H1 (cell line): ENCODE data around the gene ST6GALNAC3. TPM values are rescaled to one million over a fixed set of nuclear protein-coding genes. Genes with fewer than 3 reads are reported as not detected.

Experiments
- CTCF ChIA-PET: fragments of 300-600 bp; sonication (Branson Sonifier 250); formaldehyde crosslinking; loops from one replicate; lab custom pipeline; 2021; ENCODE audit not compliant: partially characterized antibody; lab: Charles Lee
- POLR2A ChIA-PET: fragments of 300-600 bp; sonication (Branson Sonifier 250); formaldehyde crosslinking; loops from one replicate; lab custom pipeline; 2021; ENCODE audit warnings: inconsistent platforms; ENCODE audit not compliant: partially characterized antibody; lab: Charles Lee
- DNase-seq, 2 experiments: peaks; one replicate each; pipeline versions ENCODE4 v3.0.0 to v3.0.0-alpha.2; 2010 to 2022; ENCODE audit warnings: low spot score in 2 of 2, low read depth in 1 of 2, mixed read lengths in 1 of 2
- FAIRE-seq: peaks from 2 replicates; lab custom pipeline; 2011; peaks lifted over from hg19 to GRCh38; lab: Jason Lieb, UNC
- H2AFZ ChIP-seq: 2 replicates; pipeline ENCODE4 v1.8.1; 2012; ENCODE audit warnings: low read length, inconsistent platforms
- H2AK5ac ChIP-seq: 2 replicates; pipeline ENCODE4 v1.6.1; 2013; ENCODE audit warnings: low read depth, low read length
- H2BK120ac ChIP-seq: replicated peaks from 2 replicates; pipeline ENCODE3; 2013; ENCODE audit warnings: low read depth, low read length, inconsistent platforms
- H2BK12ac ChIP-seq: 2 replicates; pipeline ENCODE4 v1.6.1; 2013; ENCODE audit warnings: low read depth, low read length
- H2BK15ac ChIP-seq: 2 replicates; pipeline ENCODE4 v1.6.1; 2013; ENCODE audit warnings: low read length
- H2BK20ac ChIP-seq: 2 replicates; pipeline ENCODE4 v1.6.1; 2013; ENCODE audit warnings: low read length
- H2BK5ac ChIP-seq: 2 replicates; pipeline ENCODE4 v1.6.1; 2013; ENCODE audit warnings: low read depth, low read length
- H3K14ac ChIP-seq: 2 replicates; pipeline ENCODE4 v1.6.1; 2013; ENCODE audit warnings: inconsistent platforms; ENCODE audit not compliant: insufficient read length
- H3K18ac ChIP-seq: 2 replicates; pipeline ENCODE4 v1.6.1; 2013; ENCODE audit warnings: low read length; ENCODE audit errors: extremely low read depth
- H3K23ac ChIP-seq: 2 replicates; pipeline ENCODE4 v1.6.1; 2013; ENCODE audit warnings: inconsistent platforms; ENCODE audit not compliant: insufficient read length
- H3K23me2 ChIP-seq: 2 replicates; pipeline ENCODE4 v1.6.1; 2013; ENCODE audit warnings: low read depth, low read length
- H3K27ac ChIP-seq: 2 replicates; pipeline ENCODE4 v1.6.1; 2011; ENCODE audit warnings: low read depth, low read length, inconsistent platforms
- H3K27me3 ChIP-seq, 4 experiments: replicated peaks in 1 of 4; 1 replicate in 1 of 4; 2 replicates in 3 of 4; pipeline versions ENCODE4 v1.6.1 to v1.8.1; 2011 to 2013; ENCODE audit warnings: low read length in 3 of 4, mild to moderate bottlenecking in 3 of 4, inconsistent platforms in 2 of 4, mixed read lengths in 2 of 4, moderate library complexity in 1 of 4; ENCODE audit not compliant: control insufficient read depth in 3 of 4, insufficient read depth in 3 of 4; ENCODE audit errors: extremely low read depth in 1 of 4
- H3K36me3 ChIP-seq, 4 experiments: 2 replicates each; pipeline versions ENCODE4 v1.6.1 to v1.8.1; 2011 to 2013; ENCODE audit warnings: mild to moderate bottlenecking in 4 of 4, low read length in 3 of 4, moderate library complexity in 2 of 4, control low read depth in 1 of 4, inconsistent platforms in 1 of 4; ENCODE audit not compliant: insufficient read depth in 4 of 4, control insufficient read depth in 2 of 4
- H3K4ac ChIP-seq: replicated peaks from 2 replicates; pipeline ENCODE3; 2013; ENCODE audit warnings: low read length, low read depth, mixed read lengths, inconsistent platforms; ENCODE audit not compliant: insufficient read length
- H3K4me1 ChIP-seq, 4 experiments: replicated peaks in 1 of 4; 1 replicate in 1 of 4; 2 replicates in 3 of 4; pipeline versions ENCODE4 v1.6.1 to v1.8.1; 2011 to 2013; ENCODE audit warnings: low read length in 3 of 4, inconsistent platforms in 2 of 4, mixed read lengths in 1 of 4; ENCODE audit not compliant: insufficient read depth in 4 of 4, control insufficient read depth in 3 of 4
- H3K4me2 ChIP-seq, 2 experiments: 2 replicates each; pipeline versions ENCODE4 v1.6.1 to v1.8.1; 2011 to 2013; ENCODE audit warnings: low read depth in 2 of 2, low read length in 2 of 2, control low read depth in 1 of 2, inconsistent platforms in 1 of 2, mild to moderate bottlenecking in 1 of 2; ENCODE audit not compliant: insufficient read depth in 1 of 2
- H3K4me3 ChIP-seq, 4 experiments: fragments of 200-600, 300-600 bp in 1 of 4; sonication (generic), shearing (Covaris generic), sonication (Bioruptor Twin) in 1 of 4; 2 replicates each; pipeline versions ENCODE4 v1.5.1 to v1.8.1; 2011 to 2016; ENCODE audit warnings: low read length in 4 of 4, low read depth in 3 of 4, control low read depth in 2 of 4, inconsistent platforms in 2 of 4, mild to moderate bottlenecking in 2 of 4, mixed read lengths in 1 of 4, moderate library complexity in 1 of 4; ENCODE audit not compliant: insufficient read depth in 2 of 4; ENCODE audit errors: extremely low read depth in 1 of 4
- H3K56ac ChIP-seq: replicated peaks from 2 replicates; pipeline ENCODE3; 2013; ENCODE audit warnings: low read depth, mild to moderate bottlenecking, mixed read lengths, low read length, inconsistent platforms; ENCODE audit not compliant: insufficient read length
- H3K79me1 ChIP-seq: 2 replicates; pipeline ENCODE4 v1.6.1; 2013; ENCODE audit warnings: low read depth, low read length, control low read depth
- H3K79me2 ChIP-seq, 2 experiments: 2 replicates each; pipeline versions ENCODE4 v1.6.1 to v1.8.1; 2012 to 2013; ENCODE audit warnings: low read length in 2 of 2, mild to moderate bottlenecking in 2 of 2, inconsistent platforms in 1 of 2; ENCODE audit not compliant: insufficient read depth in 2 of 2, control insufficient read depth in 1 of 2
- H3K9ac ChIP-seq, 4 experiments: replicated peaks in 1 of 4; 1 replicate in 1 of 4; 2 replicates in 3 of 4; pipeline versions ENCODE4 v1.6.1 to v1.8.1; 2011 to 2013; ENCODE audit warnings: low read depth in 3 of 4, low read length in 3 of 4, control low read depth in 2 of 4, mild to moderate bottlenecking in 2 of 4, moderate library complexity in 2 of 4, inconsistent platforms in 1 of 4; ENCODE audit errors: extremely low read depth in 1 of 4
- H3K9me3 ChIP-seq, 2 experiments: 2 replicates each; pipeline versions ENCODE4 v1.6.1 to v1.8.1; 2012 to 2013; ENCODE audit warnings: mild to moderate bottlenecking in 2 of 2, moderate library complexity in 2 of 2, control low read depth in 1 of 2, inconsistent platforms in 1 of 2, low read depth in 1 of 2, low read length in 1 of 2, mixed read lengths in 1 of 2; ENCODE audit not compliant: insufficient read depth in 2 of 2
- H4K20me1 ChIP-seq, 2 experiments: replicated peaks in 1 of 2; 2 replicates each; pipeline versions ENCODE3 to v1.8.1; 2011 to 2013; ENCODE audit warnings: inconsistent platforms in 2 of 2, low read length in 2 of 2, mild to moderate bottlenecking in 1 of 2; ENCODE audit not compliant: insufficient read depth in 2 of 2, control insufficient read depth in 1 of 2
- H4K5ac ChIP-seq: 2 replicates; pipeline ENCODE4 v1.6.1; 2013; ENCODE audit warnings: low read length, low read depth, mixed read lengths, inconsistent platforms; ENCODE audit not compliant: insufficient read length
- H4K8ac ChIP-seq: 2 replicates; pipeline ENCODE4 v1.8.0; 2013; ENCODE audit warnings: mild to moderate bottlenecking, moderate library complexity, low read length, inconsistent platforms; ENCODE audit not compliant: insufficient read depth; ENCODE audit errors: extremely low read depth
- H4K91ac ChIP-seq: replicated peaks from 2 replicates; pipeline ENCODE3; 2013; ENCODE audit warnings: low read length, mixed read lengths, inconsistent platforms; ENCODE audit not compliant: insufficient read length
- ATF3 ChIP-seq: IDR thresholded peaks from 2 replicates; pipeline ENCODE4 v1.6.1; 2011; ENCODE audit warnings: low read depth, mild to moderate bottlenecking, low read length; ENCODE audit not compliant: insufficient read depth
- BRCA1 ChIP-seq: IDR thresholded peaks from 2 replicates; pipeline ENCODE4 v1.6.1; 2012; ENCODE audit warnings: low read depth, low read length, improper control_type of control experiment
- CHD2 ChIP-seq: IDR thresholded peaks from 2 replicates; pipeline ENCODE4 v1.6.1; 2012; ENCODE audit warnings: low read length, improper control_type of control experiment
- HDAC2 ChIP-seq, 2 experiments: fragments of 300-600 bp in 1 of 2; sonication (generic) in 1 of 2; IDR thresholded peaks; 2 replicates each; pipeline ENCODE4 v1.6.1; 2011 to 2012; ENCODE audit warnings: low read depth in 2 of 2, low read length in 2 of 2, mild to moderate bottlenecking in 2 of 2, moderate library complexity in 2 of 2, borderline replicate concordance in 1 of 2, inconsistent platforms in 1 of 2
- JUN ChIP-seq: IDR thresholded peaks from 2 replicates; pipeline ENCODE4 v1.6.1; 2011; ENCODE audit warnings: low read depth, mild to moderate bottlenecking, improper control_type of control experiment, low read length
- KDM5A ChIP-seq: fragments of 200-600 bp; IDR thresholded peaks from 2 replicates; pipeline ENCODE4 v1.7.1; 2012; ENCODE audit warnings: mild to moderate bottlenecking, low read length, inconsistent platforms, mixed read lengths
- MAFK ChIP-seq: IDR thresholded peaks from 2 replicates; pipeline ENCODE4 v1.6.1; 2012; ENCODE audit warnings: low read depth, mild to moderate bottlenecking, improper control_type of control experiment, low read length
- NANOG ChIP-seq: IDR thresholded peaks from 2 replicates; pipeline ENCODE4 v1.6.1; 2011; ENCODE audit warnings: low read length, low read depth, mild to moderate bottlenecking, inconsistent platforms; ENCODE audit not compliant: insufficient read depth, poor library complexity, severe bottlenecking
- PHF8 ChIP-seq: fragments of 200-600 bp; sonication (generic); conservative IDR thresholded peaks from 2 replicates; pipeline ENCODE4 v1.7.1; 2012; ENCODE audit warnings: low read depth, mild to moderate bottlenecking, inconsistent platforms, low read length, moderate library complexity
- POLR2AphosphoS5 ChIP-seq: IDR thresholded peaks from 2 replicates; pipeline ENCODE4 v1.6.1; 2011; ENCODE audit warnings: low read depth, low read length
- RAD21 ChIP-seq, 2 experiments: IDR thresholded peaks in 1 of 2; conservative IDR thresholded peaks in 1 of 2; 2 replicates each; pipeline ENCODE4 v1.6.1; 2011; ENCODE audit warnings: low read depth in 2 of 2, low read length in 2 of 2, improper control_type of control experiment in 1 of 2, inconsistent platforms in 1 of 2, mild to moderate bottlenecking in 1 of 2, moderate library complexity in 1 of 2
- RFX5 ChIP-seq: IDR thresholded peaks from 2 replicates; pipeline ENCODE4 v1.6.1; 2011; ENCODE audit warnings: low read depth, low read length, improper control_type of control experiment, borderline replicate concordance
- SP2 ChIP-seq: IDR thresholded peaks from 2 replicates; pipeline ENCODE4 v1.6.1; 2012; ENCODE audit warnings: mild to moderate bottlenecking, low read length, inconsistent platforms
- WGBS, 2 experiments: shearing (Covaris generic) in 1 of 2; methylation state at CpG; one replicate each; pipeline versions ENCODE4 v1.1.6 to v1.1.7; 2013 to 2015; ENCODE audit warnings: low lambda C conversion rate in 2 of 2, mixed read lengths in 2 of 2, inconsistent platforms in 1 of 2, low coverage in 1 of 2, missing lambda C conversion rate in 1 of 2; ENCODE audit not compliant: insufficient replicate concordance in 2 of 2, insufficient coverage in 1 of 2, insufficient read length in 1 of 2; ENCODE audit errors: extremely low coverage in 1 of 2, missing lambda C conversion rate in 1 of 2; 5-methylcytosine and 5-hydroxymethylcytosine counted together
- polyA plus RNA-seq, 7 experiments: library from polyadenylated mRNA; depleted of rRNA in 3 of 7; stranded (reverse) in 5 of 7; unstranded in 2 of 7; fragments of >200 nt in 5 of 7; fragments of 200-250 nt in 2 of 7; gene quantifications; 1 replicate in 5 of 7; 2 replicates in 1 of 7; 4 replicates in 1 of 7; pipeline versions ENCODE4 v1.2.1 to v1.2.3, GENCODE V29; 2011 to 2013; ENCODE audit warnings: missing spikeins in 2 of 7, mixed read lengths in 2 of 7
- total RNA-seq: library from RNA; stranded (reverse); fragmentation: NEBNext Ultra II Directional; extraction: Animal tissue kit (Norgen Biotek cat#: 25700); gene quantifications from 2 replicates; pipeline ENCODE4 v1.2.1, GENCODE V29; 2021
- TF ChIP-seq, protein P1 (sequence below): IDR thresholded peaks from 2 replicates; pipeline ENCODE4 v1.6.1; 2012; ENCODE audit warnings: inconsistent platforms

Gene ST6GALNAC3
- total and polyA plus RNA-seq, 2 of the 8 experiments (the other 6 are each of a cell fraction or from before 2014, with no cell fraction given), result 4.9 to 19.0 TPM

- Histone ChIP-seq H2BK120ac (no peak overlapping the region), H2BK12ac (no peak overlapping the region), H3K4me1 (no peaks in the 10 kb centered on the region), H3K79me2 (no peaks in the 10 kb centered on the region), H3K79me1 (no peaks in the 10 kb centered on the region), H3K27ac (no peak overlapping the region), H3K9ac (no peak overlapping the region), H3K4ac (no peak overlapping the region), H2BK20ac (no peak overlapping the region), H3K23me2 (no peaks in the 10 kb centered on the region), H3K18ac (no peak overlapping the region), H2BK5ac (no peak overlapping the region), H3K4me3 (no peak overlapping the region), H4K8ac (no peak overlapping the region), H2AK5ac (no peak overlapping the region), H3K23ac (no peak overlapping the region), H3K56ac (no peak overlapping the region), H2AFZ (no peak overlapping the region), H2BK15ac (no peak overlapping the region), H3K14ac (no peak overlapping the region), H3K36me3 (no peaks in the 10 kb centered on the region), H3K27me3 (no peaks in the 10 kb centered on the region), H3K9me3 (no peaks in the 10 kb centered on the region), H4K5ac (no peak overlapping the region), H3K4me2 (no peak overlapping the region), H4K20me1 (no peaks in the 10 kb centered on the region), H4K91ac (no peak overlapping the region)
- CTCF ChIA-PET, result interaction anchor here (0.6 kb wide), 1 partner anchor 1008 kb away, joined by 3 read pairs; no protein-coding TSS in a partner anchor
- WGBS, 2 experiments, result 89% methylated on average over 3 of the region's 3 CpGs; no CpG with 5 or more reads in 1 of the 2 experiments
- no peak for FAIRE-seq
- POLR2A ChIA-PET, result no interaction called here
- no peak for DNase-seq
- no peak for TF ChIP-seq RAD21 (IDR thresholded peaks at IDR 0.05 in 1 of 2, conservative IDR thresholded peaks at IDR 0.05 in 1 of 2; ENCODE audit: low read depth in 2 of 2, low read length in 2 of 2)
- TF ChIP-seq BRCA1, result no peak
- no peak for TF ChIP-seq POLR2AphosphoS5
- TF ChIP-seq SP2, result no peak
- no peak for TF ChIP-seq NANOG
- no peak for TF ChIP-seq MAFK
- no peak for TF ChIP-seq KDM5A
- no peak for TF ChIP-seq CHD2
- TF ChIP-seq, protein P1, sequence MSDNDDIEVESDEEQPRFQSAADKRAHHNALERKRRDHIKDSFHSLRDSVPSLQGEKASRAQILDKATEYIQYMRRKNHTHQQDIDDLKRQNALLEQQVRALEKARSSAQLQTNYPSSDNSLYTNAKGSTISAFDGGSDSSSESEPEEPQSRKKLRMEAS, result no peak
- no peak for TF ChIP-seq PHF8
- no peak for TF ChIP-seq ATF3
- TF ChIP-seq JUN, result no peak
- no peak for TF ChIP-seq RFX5
- TF ChIP-seq HDAC2 (IDR thresholded peaks at IDR 0.05; ENCODE audit: borderline replicate concordance in 1 of 2, low read depth in 2 of 2, low read length in 2 of 2), result no peak
These were observed 456.4 kb downstream of the ST6GALNAC3 start for GRCh38 chr1:76530953-76531352.
